HG03066 (cell line): Measurements from ENCODE around the gene PHLDB2.
"Not testable (repeated sequence)": the region's sequence is repeated elsewhere in the genome, so short reads cannot be mapped to it uniquely, and the experiment has no call there.

ENCODE experiments used
- ATAC-seq: cut with Tn5 transposase; IDR thresholded peaks from one replicate; pipeline ENCODE4 v1.9.1; 2021; ENCODE audit warnings: low read depth; ENCODE audit not compliant: unreplicated experiment

The PHLDB2 gene

GRCh38 chr3:111859061-111859973, at the start of gene PHLDB2:
Gene PHLDB2 (plus strand): TSS chr3:111859265. CDS start chr3:111884078, 24,813 bp downstream.
- ATAC-seq: no peak

GRCh38 chr3:111810909-111811308, 48.2 kb upstream of the PHLDB2 start:
- no peak for ATAC-seq

- no peak for ATAC-seq
These were observed 47.3 kb upstream of the PHLDB2 start for GRCh38 chr3:111811811-111812210.

- no peak for ATAC-seq
These were observed 46.4 kb upstream of the PHLDB2 start for GRCh38 chr3:111812701-111813100.

- no peak for ATAC-seq
These were observed 45.6 kb upstream of the PHLDB2 start for GRCh38 chr3:111813441-111813840.

- ATAC-seq: no peak
These were observed 45.1 kb upstream of the PHLDB2 start for GRCh38 chr3:111813979-111814378.

GRCh38 chr3:111816771-111817170, 42.3 kb upstream of the PHLDB2 start:
- ATAC-seq: not testable (repeated sequence)

GRCh38 chr3:111819927-111820326, 39.1 kb upstream of the PHLDB2 start:
- ATAC-seq: no peak

GRCh38 chr3:111820651-111821050, 38.4 kb upstream of the PHLDB2 start:
- no peak for ATAC-seq

- ATAC-seq: no peak
These were observed 37.2 kb upstream of the PHLDB2 start for GRCh38 chr3:111821891-111822290.

- ATAC-seq: no peak
These were observed 36.3 kb upstream of the PHLDB2 start for GRCh38 chr3:111822804-111823203.

- no peak for ATAC-seq
These were observed 35.7 kb upstream of the PHLDB2 start for GRCh38 chr3:111823341-111823855.

GRCh38 chr3:111824351-111824750, 34.7 kb upstream of the PHLDB2 start:
- ATAC-seq: no peak

- ATAC-seq: no peak
These were observed 31.2 kb upstream of the PHLDB2 start for GRCh38 chr3:111827871-111828270.

GRCh38 chr3:111828530-111828929, 30.5 kb upstream of the PHLDB2 start:
- ATAC-seq: no peak

- ATAC-seq: no peak
These were observed 30.0 kb upstream of the PHLDB2 start for GRCh38 chr3:111829023-111829422.

GRCh38 chr3:111831840-111832239, 27.2 kb upstream of the PHLDB2 start:
- ATAC-seq: no peak

- no peak for ATAC-seq
These were observed 22.0 kb upstream of the PHLDB2 start for GRCh38 chr3:111837112-111837511.

GRCh38 chr3:111838133-111838532, 20.9 kb upstream of the PHLDB2 start:
- no peak for ATAC-seq

- no peak for ATAC-seq
These were observed 13.0 kb upstream of the PHLDB2 start for GRCh38 chr3:111846039-111846438.

GRCh38 chr3:111846717-111847116, 12.3 kb upstream of the PHLDB2 start:
- ATAC-seq: no peak

- no peak for ATAC-seq
These were observed 10.8 kb upstream of the PHLDB2 start for GRCh38 chr3:111848283-111848682.
